Measurements from ENCODE around the gene TOMM20L.
A peak's percentile ranks its signal among the peaks of the same experiment; 100 is the strongest.

TOMM20L gene

DNA sequence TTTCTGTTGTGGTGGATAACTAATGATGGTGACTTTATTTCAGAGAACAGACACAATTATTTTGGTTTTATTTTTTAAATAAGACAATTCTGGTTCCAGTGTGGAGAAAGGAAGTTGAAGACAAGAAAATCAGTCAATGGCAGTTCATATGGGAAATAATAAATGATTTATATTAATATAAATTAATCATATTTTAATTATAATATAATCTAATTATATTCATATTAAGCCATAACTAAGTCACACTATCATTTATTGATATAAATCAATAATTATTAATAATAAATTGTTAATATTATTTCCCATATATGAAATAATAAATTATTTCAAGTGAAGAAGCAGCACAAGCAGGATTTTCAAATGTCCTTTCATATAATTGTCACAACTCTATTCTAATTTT lies 2.8 kb downstream of the TOMM20L start:
- Histone ChIP-seq H4K20me1 (ENCODE audit: insufficient read depth, low read length) (no peaks in the 10 kb centered on the region), H2AFZ (ENCODE audit: low read depth, low read length) (no peak overlapping the region), H3K27me3 (ENCODE audit: low read depth, low read length) (no peaks in the 10 kb centered on the region), H3K9ac (ENCODE audit: low read length) (no peak overlapping the region), H3K36me3 (replicated peaks; ENCODE audit: low read depth, low read length) (peaks cover 2% of the 10 kb centered on the region), H3K27ac (ENCODE audit: low read length) (no peak overlapping the region), H3K4me3 (ENCODE audit: low read length) (no peak overlapping the region), H3K4me2 (ENCODE audit: low read length) (no peak overlapping the region), H3K9me3 (ENCODE audit: insufficient read depth, low read length) (no peaks in the 10 kb centered on the region), H3K4me1 (ENCODE audit: low read length) (peaks cover 10% of the 10 kb centered on the region), H3K79me2 (ENCODE audit: low read length) (no peaks in the 10 kb centered on the region)
- TF ChIP-seq EZH2phosphoT487 (IDR thresholded peaks at IDR 0.05; ENCODE audit: low read depth) = no peak
- TF ChIP-seq, protein P1, sequence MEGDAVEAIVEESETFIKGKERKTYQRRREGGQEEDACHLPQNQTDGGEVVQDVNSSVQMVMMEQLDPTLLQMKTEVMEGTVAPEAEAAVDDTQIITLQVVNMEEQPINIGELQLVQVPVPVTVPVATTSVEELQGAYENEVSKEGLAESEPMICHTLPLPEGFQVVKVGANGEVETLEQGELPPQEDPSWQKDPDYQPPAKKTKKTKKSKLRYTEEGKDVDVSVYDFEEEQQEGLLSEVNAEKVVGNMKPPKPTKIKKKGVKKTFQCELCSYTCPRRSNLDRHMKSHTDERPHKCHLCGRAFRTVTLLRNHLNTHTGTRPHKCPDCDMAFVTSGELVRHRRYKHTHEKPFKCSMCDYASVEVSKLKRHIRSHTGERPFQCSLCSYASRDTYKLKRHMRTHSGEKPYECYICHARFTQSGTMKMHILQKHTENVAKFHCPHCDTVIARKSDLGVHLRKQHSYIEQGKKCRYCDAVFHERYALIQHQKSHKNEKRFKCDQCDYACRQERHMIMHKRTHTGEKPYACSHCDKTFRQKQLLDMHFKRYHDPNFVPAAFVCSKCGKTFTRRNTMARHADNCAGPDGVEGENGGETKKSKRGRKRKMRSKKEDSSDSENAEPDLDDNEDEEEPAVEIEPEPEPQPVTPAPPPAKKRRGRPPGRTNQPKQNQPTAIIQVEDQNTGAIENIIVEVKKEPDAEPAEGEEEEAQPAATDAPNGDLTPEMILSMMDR (IDR thresholded peaks at IDR 0.05; ENCODE audit: low read depth, low read length) = no peak

DNA sequence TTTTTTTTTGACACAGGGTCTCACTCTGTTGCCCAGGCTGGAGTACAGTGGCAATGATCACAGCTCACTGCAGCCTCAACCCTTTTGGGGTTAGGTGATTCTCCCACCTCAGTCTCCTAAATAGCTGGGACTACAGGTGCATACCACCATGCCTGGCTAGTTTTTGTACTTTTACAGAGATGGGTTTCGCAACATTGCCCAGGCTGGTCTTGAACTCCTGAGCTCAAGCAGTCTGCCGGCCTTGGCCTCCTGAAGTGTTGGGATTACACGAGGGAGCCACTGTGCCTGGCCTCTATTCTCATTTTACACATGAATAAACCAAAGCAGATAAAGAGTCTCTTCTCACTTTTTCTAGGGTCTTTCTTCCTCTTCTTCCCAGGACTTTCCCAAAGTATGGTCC lies 3.2 kb downstream of the TOMM20L start:
- no peak for TF ChIP-seq EZH2phosphoT487 (IDR thresholded peaks at IDR 0.05; ENCODE audit: low read depth)
- TF ChIP-seq, protein P1 (IDR thresholded peaks at IDR 0.05; ENCODE audit: low read depth, low read length) = no peak
- Histone ChIP-seq H4K20me1 (ENCODE audit: insufficient read depth, low read length) (no peaks in the 10 kb centered on the region), H3K9me3 (ENCODE audit: insufficient read depth, low read length) (no peaks in the 10 kb centered on the region), H3K27ac (ENCODE audit: low read length) (no peak overlapping the region), H3K36me3 (replicated peaks; ENCODE audit: low read depth, low read length) (peaks cover 2% of the 10 kb centered on the region), H3K4me1 (ENCODE audit: low read length) (peaks cover 10% of the 10 kb centered on the region), H3K4me3 (ENCODE audit: low read length) (no peak overlapping the region), H3K4me2 (ENCODE audit: low read length) (no peak overlapping the region), H3K9ac (ENCODE audit: low read length) (no peak overlapping the region), H3K79me2 (ENCODE audit: low read length) (no peaks in the 10 kb centered on the region), H2AFZ (ENCODE audit: low read depth, low read length) (no peak overlapping the region), H3K27me3 (ENCODE audit: low read depth, low read length) (no peaks in the 10 kb centered on the region)

DNA sequence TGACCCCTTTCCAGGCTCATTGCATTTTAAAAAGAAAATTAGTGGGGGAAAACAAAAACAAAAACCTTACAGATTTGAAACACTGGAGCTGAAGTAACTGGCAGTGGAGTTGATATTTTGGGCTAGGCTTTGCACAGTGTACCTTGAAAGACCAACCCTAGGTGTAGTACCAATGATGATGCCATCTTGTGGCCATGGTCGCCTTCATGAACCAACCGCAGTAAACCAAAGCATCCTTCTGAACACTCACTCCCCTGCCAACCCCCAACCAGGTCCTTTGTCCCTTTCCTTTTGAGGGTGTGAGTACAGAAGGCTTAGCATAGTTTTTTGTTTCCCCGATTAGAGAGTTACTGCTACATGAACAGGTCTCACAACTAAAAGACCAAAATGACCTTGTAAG lies 5.9 kb downstream of the TOMM20L start:
- H3K4me3 ChIP-seq (ENCODE audit: low read length) = no peak overlapping the region
- no peak overlapping the region for H3K27ac ChIP-seq (ENCODE audit: low read length)
- H4K20me1 ChIP-seq (ENCODE audit: insufficient read depth, low read length) = no peaks in the 10 kb centered on the region
- no peak overlapping the region for H2AFZ ChIP-seq (ENCODE audit: low read depth, low read length)
- H3K9me3 ChIP-seq (ENCODE audit: insufficient read depth, low read length) = no peaks in the 10 kb centered on the region
- H3K27me3 ChIP-seq (ENCODE audit: low read depth, low read length) = no peaks in the 10 kb centered on the region
- TF ChIP-seq, protein P1 (IDR thresholded peaks at IDR 0.05; ENCODE audit: low read depth, low read length) = peak; percentile 31; the same call in 1 of the 2 replicates
- no peak for TF ChIP-seq EZH2phosphoT487 (IDR thresholded peaks at IDR 0.05; ENCODE audit: low read depth)
- no peak overlapping the region for H3K9ac ChIP-seq (ENCODE audit: low read length)
- no peak overlapping the region for H3K4me2 ChIP-seq (ENCODE audit: low read length)
- no peaks in the 10 kb centered on the region for H3K4me1 ChIP-seq (ENCODE audit: low read length)
- H3K79me2 ChIP-seq (ENCODE audit: low read length) = no peaks in the 10 kb centered on the region
- H3K36me3 ChIP-seq (replicated peaks; ENCODE audit: low read depth, low read length) = peaks cover 5% of the 10 kb centered on the region

DNA sequence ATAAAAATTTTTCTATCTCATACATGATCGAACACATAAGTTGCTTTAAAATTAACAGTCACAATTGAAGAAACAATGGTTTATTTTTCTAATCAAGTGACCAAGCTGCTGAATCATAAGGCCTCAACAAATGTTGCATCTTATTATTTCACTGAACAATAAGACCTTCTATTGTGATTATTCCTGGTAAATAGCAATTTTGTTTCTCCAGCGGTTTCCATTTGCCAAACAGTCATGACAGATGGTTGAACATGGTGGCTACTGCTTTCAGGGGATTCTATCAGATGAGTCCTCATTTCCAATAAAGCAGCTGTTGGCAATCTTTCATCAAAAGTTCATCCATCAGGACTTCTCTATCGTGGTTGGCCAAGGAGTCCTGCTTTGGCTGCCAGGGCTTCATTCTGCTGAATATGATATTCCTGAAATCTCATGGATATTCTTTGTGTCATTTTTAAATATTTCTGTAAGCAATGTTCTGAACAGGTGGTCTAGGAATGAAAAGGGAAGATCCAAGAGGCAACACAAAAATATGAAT lies 13.0 kb downstream of the TOMM20L start:
- no peak overlapping the region for H3K4me3 ChIP-seq (ENCODE audit: low read length)
- peaks cover 8% of the 10 kb centered on the region; the same call in 1 of the 2 replicates for H3K79me2 ChIP-seq (ENCODE audit: low read length)
- no peak overlapping the region for H3K4me2 ChIP-seq (ENCODE audit: low read length)
- H2AFZ ChIP-seq (ENCODE audit: low read depth, low read length) = no peak overlapping the region
- H4K20me1 ChIP-seq (ENCODE audit: insufficient read depth, low read length) = no peaks in the 10 kb centered on the region
- H3K9ac ChIP-seq (ENCODE audit: low read length) = no peak overlapping the region
- H3K27me3 ChIP-seq (ENCODE audit: low read depth, low read length) = no peaks in the 10 kb centered on the region
- no peak for TF ChIP-seq EZH2phosphoT487 (IDR thresholded peaks at IDR 0.05; ENCODE audit: low read depth)
- TF ChIP-seq, protein P1 (IDR thresholded peaks at IDR 0.05; ENCODE audit: low read depth, low read length) = no peak
- H3K9me3 ChIP-seq (ENCODE audit: insufficient read depth, low read length) = no peaks in the 10 kb centered on the region
- H3K27ac ChIP-seq (ENCODE audit: low read length) = no peak overlapping the region
- H3K4me1 ChIP-seq (ENCODE audit: low read length) = no peaks in the 10 kb centered on the region
- H3K36me3 ChIP-seq (replicated peaks; ENCODE audit: low read depth, low read length) = peaks cover 33% of the 10 kb centered on the region
